ENCODE results near the gene HS3ST4. TPM values are rescaled to one million over a fixed set of nuclear protein-coding genes. Genes with fewer than 3 reads are reported as not detected.

Gene HS3ST4
- polyA plus RNA-seq, 1 experiment = not detected

DNA sequence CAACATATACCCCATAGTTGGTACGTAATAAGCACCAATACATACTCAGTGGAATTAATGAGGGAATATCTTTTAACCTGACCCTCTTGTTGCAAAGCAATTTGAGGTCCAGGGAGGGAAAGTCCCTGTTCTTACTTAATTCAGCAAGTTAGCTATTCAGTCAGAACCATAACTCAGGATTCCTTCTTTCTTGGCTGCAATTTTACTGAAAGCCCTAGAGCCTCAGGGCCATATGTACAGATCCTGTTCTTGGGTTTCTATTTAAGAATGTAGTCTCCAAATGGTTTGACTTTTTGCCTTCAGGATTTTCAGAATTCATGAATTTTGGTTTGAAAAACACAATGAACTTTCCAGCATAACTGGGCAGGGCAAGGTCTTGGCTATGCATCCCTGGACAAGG lies 436.5 kb downstream of the HS3ST4 start:
- H3K4me3 ChIP-seq (ENCODE audit: low read depth, low read length) = no peak overlapping the region
- H3K36me3 ChIP-seq (ENCODE audit: control insufficient read depth, insufficient read depth, low read length) = no peaks in the 10 kb centered on the region
- ChIA-PET CTCF (no interaction called here), POLR2A (no interaction called here)
- no peaks in the 10 kb centered on the region for H3K27me3 ChIP-seq (ENCODE audit: control insufficient read depth, insufficient read depth, low read length)
- TF ChIP-seq, protein P1, sequence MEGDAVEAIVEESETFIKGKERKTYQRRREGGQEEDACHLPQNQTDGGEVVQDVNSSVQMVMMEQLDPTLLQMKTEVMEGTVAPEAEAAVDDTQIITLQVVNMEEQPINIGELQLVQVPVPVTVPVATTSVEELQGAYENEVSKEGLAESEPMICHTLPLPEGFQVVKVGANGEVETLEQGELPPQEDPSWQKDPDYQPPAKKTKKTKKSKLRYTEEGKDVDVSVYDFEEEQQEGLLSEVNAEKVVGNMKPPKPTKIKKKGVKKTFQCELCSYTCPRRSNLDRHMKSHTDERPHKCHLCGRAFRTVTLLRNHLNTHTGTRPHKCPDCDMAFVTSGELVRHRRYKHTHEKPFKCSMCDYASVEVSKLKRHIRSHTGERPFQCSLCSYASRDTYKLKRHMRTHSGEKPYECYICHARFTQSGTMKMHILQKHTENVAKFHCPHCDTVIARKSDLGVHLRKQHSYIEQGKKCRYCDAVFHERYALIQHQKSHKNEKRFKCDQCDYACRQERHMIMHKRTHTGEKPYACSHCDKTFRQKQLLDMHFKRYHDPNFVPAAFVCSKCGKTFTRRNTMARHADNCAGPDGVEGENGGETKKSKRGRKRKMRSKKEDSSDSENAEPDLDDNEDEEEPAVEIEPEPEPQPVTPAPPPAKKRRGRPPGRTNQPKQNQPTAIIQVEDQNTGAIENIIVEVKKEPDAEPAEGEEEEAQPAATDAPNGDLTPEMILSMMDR (IDR thresholded peaks at IDR 0.05; ENCODE audit: insufficient read depth, low read depth, low read length) = no peak
- no peak for DNase-seq (ENCODE audit: low read depth)

DNA sequence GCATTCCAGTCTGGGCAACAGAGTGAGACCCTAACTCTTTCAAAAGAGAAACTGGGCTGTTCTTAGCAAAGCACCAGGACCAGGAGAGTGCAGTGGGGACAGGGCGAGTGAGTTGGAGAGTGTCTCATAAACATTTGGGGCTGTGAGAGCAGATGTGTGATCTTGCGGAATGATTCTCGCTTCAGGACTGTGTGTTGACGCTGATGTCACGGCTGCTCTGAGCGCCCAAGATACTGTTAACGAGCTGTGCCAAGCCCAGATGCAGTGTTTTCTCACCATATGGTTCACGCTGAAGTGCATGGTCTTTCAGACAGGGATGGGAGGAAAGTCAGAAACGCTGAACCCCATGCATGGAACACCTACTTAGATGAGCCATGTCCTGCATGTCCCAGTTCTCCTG lies 438.2 kb downstream of the HS3ST4 start:
- ChIA-PET POLR2A (no interaction called here), CTCF (no interaction called here)

DNA sequence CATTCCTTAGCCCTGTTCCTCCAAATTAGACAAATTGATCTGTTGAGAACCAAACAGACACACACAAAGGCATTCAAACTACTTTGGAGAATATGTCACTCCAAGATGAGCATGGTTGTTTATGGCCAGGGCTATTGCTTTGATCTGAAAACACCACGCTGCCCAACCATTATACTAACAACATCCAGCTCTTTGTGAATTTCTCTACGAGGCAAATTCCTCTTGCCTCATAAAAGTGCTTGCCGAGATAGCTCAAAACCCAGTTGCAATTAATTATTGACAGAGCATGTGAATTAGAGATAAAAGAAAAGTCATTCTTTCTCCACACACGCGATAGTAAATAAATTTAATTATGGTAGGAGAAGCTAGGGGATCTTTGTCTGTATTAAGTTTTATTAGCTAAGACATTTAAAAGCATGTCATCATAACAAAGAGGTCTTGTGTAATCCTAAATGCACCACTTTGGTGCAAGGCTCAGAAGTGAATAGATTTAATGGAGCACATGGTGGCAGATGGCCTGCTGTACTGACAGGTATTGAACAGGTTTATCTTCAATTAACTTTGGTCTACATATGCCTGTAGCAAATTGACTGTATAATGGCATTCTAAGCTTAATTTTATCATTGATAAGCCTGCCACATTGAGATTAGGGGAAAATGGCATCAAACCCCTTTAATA lies 441.8 kb downstream of the HS3ST4 start:
- TF ChIP-seq, protein P1 (IDR thresholded peaks at IDR 0.05; ENCODE audit: insufficient read depth, low read depth, low read length) = no peak
- Histone ChIP-seq H3K27me3 (ENCODE audit: control insufficient read depth, insufficient read depth, low read length) (no peaks in the 10 kb centered on the region), H3K4me3 (ENCODE audit: low read depth, low read length) (no peak overlapping the region), H3K36me3 (ENCODE audit: control insufficient read depth, insufficient read depth, low read length) (no peaks in the 10 kb centered on the region)
- POLR2A ChIA-PET = no interaction called here
- no peak for DNase-seq (ENCODE audit: low read depth)
- CTCF ChIA-PET = no interaction called here

More for the DNA sequence above, 438.2 kb downstream of the HS3ST4 start:
- Histone ChIP-seq H3K36me3 (ENCODE audit: control insufficient read depth, insufficient read depth, low read length) (no peaks in the 10 kb centered on the region), H3K27me3 (ENCODE audit: control insufficient read depth, insufficient read depth, low read length) (no peaks in the 10 kb centered on the region), H3K4me3 (ENCODE audit: low read depth, low read length) (no peak overlapping the region)
- TF ChIP-seq, protein P1 (IDR thresholded peaks at IDR 0.05; ENCODE audit: insufficient read depth, low read depth, low read length) = no peak
- DNase-seq (ENCODE audit: low read depth) = no peak

DNA sequence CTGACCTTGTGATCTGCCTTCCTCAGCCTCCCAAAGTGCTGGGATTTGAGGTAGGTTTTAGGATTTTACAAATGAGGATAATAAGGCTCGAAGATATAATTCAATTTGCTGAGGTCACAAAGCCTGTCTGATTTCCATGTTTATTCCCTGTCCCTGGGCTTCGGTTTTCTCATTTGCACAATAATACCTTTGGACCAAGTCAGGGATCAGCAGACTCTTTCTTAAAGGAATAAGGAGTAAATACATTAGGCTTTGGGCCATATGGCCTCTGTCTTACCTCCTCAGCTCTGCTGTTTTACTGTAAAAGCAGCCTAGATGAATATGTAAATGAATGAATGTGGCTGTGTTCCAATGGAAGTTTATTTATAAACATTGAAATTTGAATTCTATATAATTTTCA lies 442.8 kb downstream of the HS3ST4 start:
- CTCF ChIA-PET = no interaction called here
- DNase-seq (ENCODE audit: low read depth) = no peak
- no peak overlapping the region for H3K4me3 ChIP-seq (ENCODE audit: low read depth, low read length)
- H3K27me3 ChIP-seq (ENCODE audit: control insufficient read depth, insufficient read depth, low read length) = no peaks in the 10 kb centered on the region
- TF ChIP-seq, protein P1 (IDR thresholded peaks at IDR 0.05; ENCODE audit: insufficient read depth, low read depth, low read length) = no peak
- H3K36me3 ChIP-seq (ENCODE audit: control insufficient read depth, insufficient read depth, low read length) = no peaks in the 10 kb centered on the region
- POLR2A ChIA-PET = no interaction called here

DNA sequence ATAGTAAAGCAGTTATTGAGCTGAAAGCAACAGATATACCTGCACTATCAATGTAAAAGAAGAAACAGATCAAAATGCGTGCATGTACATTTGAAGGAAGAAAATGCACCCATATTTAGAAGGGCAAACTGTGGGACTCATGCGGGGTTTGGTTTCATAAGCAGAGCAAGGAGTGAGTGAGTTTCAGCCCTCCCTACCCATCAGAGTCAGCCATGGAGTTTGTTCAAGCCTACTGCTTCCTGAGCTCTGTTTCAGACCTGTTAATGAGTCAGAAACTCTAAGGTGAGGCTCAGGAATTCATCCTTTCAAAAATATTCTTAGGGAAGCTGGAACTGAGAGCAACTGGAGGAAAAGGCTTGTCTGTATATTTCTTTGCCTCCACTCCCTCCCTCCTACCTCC lies 446.2 kb downstream of the HS3ST4 start:
- Histone ChIP-seq H3K27me3 (ENCODE audit: control insufficient read depth, insufficient read depth, low read length) (no peaks in the 10 kb centered on the region), H3K36me3 (ENCODE audit: control insufficient read depth, insufficient read depth, low read length) (no peaks in the 10 kb centered on the region), H3K4me3 (ENCODE audit: low read depth, low read length) (no peak overlapping the region)
- ChIA-PET CTCF (no interaction called here), POLR2A (no interaction called here)
- TF ChIP-seq, protein P1 (IDR thresholded peaks at IDR 0.05; ENCODE audit: insufficient read depth, low read depth, low read length) = no peak
- DNase-seq (ENCODE audit: low read depth) = no peak

All from BJ (cell line).